ENCODE measurements around the gene FARS2.

FARS2 gene

DNA sequence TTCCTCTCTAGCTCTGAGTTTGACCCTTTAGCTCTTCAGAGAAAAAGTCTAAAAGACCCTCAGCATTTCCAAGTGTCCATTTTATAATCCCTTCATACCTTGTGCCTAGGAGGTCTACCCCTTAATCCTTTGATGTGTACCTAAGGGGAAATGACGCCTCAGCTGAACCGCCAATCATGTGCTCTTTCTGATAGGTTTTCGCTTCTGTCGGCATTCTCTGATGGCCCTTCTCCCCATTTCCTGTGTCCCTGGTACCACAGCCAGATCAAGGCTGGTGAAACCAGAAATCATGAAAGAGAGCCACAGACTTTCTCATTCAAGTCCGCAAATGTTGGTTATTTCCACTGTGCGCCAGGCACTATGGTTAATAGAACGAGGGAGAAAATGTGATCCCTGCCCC lies 333.9 kb downstream of the FARS2 start:
- TF ChIP-seq, protein P1, sequence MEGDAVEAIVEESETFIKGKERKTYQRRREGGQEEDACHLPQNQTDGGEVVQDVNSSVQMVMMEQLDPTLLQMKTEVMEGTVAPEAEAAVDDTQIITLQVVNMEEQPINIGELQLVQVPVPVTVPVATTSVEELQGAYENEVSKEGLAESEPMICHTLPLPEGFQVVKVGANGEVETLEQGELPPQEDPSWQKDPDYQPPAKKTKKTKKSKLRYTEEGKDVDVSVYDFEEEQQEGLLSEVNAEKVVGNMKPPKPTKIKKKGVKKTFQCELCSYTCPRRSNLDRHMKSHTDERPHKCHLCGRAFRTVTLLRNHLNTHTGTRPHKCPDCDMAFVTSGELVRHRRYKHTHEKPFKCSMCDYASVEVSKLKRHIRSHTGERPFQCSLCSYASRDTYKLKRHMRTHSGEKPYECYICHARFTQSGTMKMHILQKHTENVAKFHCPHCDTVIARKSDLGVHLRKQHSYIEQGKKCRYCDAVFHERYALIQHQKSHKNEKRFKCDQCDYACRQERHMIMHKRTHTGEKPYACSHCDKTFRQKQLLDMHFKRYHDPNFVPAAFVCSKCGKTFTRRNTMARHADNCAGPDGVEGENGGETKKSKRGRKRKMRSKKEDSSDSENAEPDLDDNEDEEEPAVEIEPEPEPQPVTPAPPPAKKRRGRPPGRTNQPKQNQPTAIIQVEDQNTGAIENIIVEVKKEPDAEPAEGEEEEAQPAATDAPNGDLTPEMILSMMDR (IDR thresholded peaks at IDR 0.05; ENCODE audit: insufficient read depth, low read length, poor library complexity, severe bottlenecking): no peak

DNA sequence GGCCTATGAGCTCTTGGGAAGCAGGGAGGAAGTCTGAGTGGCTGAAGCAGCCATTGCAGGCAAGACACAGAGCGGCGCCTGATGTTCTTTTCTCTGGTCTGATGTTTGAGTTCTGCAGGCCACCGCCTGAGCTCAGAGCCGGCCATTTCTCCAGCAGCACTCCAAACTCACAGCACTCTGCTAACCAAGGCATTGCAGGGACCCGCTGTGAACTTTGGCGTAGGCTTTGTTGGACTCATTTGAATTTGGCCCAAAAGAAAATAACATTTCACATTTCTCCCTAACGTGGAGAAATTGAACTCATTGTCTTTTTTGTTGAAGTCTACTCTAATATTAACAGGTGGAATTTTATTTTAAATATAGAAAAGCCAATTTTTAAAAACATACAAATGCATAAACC lies 336.1 kb downstream of the FARS2 start:
- no peaks in the 10 kb centered on the region for H3K27me3 ChIP-seq (replicated peaks; ENCODE audit: control insufficient read depth, insufficient read depth, low read length)
- TF ChIP-seq, protein P1 (IDR thresholded peaks at IDR 0.05; ENCODE audit: insufficient read depth, low read length, poor library complexity, severe bottlenecking): no peak
- no peak overlapping the region for H3K4me3 ChIP-seq (replicated peaks; ENCODE audit: low read depth, low read length)
- H3K36me3 ChIP-seq (ENCODE audit: control insufficient read depth, insufficient read depth, low read length): no peaks in the 10 kb centered on the region
- DNase-seq (ENCODE audit: extremely low read depth, insufficient read length): no peak

More for the DNA sequence above, 333.9 kb downstream of the FARS2 start:
- no peak for DNase-seq (ENCODE audit: extremely low read depth, insufficient read length)
- no peaks in the 10 kb centered on the region for H3K27me3 ChIP-seq (replicated peaks; ENCODE audit: control insufficient read depth, insufficient read depth, low read length)
- H3K4me3 ChIP-seq (replicated peaks; ENCODE audit: low read depth, low read length): no peak overlapping the region
- no peaks in the 10 kb centered on the region for H3K36me3 ChIP-seq (ENCODE audit: control insufficient read depth, insufficient read depth, low read length)

DNA sequence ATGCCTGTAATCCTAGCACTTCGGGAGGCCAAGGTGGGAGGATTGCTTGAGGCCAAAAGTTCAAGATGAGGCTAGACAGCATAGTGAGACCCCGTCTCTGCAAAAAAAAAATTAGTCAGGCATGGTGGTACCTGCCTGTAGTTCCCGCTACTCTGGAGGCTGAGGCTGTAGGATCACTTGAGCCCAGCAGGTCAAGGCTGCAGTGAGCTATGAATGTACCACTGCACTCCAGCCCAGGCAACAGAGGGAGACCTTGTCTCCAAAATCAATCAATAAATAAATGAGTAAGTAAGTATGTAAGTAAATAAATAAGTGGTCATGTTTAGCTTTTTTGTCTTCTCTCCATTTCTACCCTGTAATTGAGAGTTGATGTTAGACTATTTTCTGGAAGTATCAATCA lies 336.8 kb downstream of the FARS2 start:
- H3K36me3 ChIP-seq (ENCODE audit: control insufficient read depth, insufficient read depth, low read length): no peaks in the 10 kb centered on the region
- no peaks in the 10 kb centered on the region for H3K27me3 ChIP-seq (replicated peaks; ENCODE audit: control insufficient read depth, insufficient read depth, low read length)
- no peak for DNase-seq (ENCODE audit: extremely low read depth, insufficient read length)
- TF ChIP-seq, protein P1 (IDR thresholded peaks at IDR 0.05; ENCODE audit: insufficient read depth, low read length, poor library complexity, severe bottlenecking): no peak
- no peak overlapping the region for H3K4me3 ChIP-seq (replicated peaks; ENCODE audit: low read depth, low read length)

DNA sequence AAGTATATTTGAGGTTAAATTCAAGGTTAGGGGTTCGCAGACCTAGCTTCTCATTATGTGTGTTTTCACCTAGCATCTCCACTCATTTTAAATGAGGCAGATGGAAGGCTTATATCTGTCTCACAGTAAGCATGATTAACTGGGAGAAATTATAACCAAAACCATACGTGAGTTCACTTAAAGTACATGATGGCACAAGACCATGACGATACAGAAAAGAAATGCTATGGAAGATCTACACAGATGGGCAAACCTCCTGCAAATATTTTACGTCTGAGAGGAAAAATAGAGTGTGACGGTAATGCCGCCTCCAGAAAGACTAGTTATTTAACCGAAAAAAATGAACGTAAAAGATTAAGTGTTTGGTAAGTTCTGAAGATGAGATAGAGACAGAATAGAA lies 337.8 kb downstream of the FARS2 start:
- no peak for DNase-seq (ENCODE audit: extremely low read depth, insufficient read length)
- H3K27me3 ChIP-seq (replicated peaks; ENCODE audit: control insufficient read depth, insufficient read depth, low read length): no peaks in the 10 kb centered on the region
- H3K4me3 ChIP-seq (replicated peaks; ENCODE audit: low read depth, low read length): no peak overlapping the region
- TF ChIP-seq, protein P1 (IDR thresholded peaks at IDR 0.05; ENCODE audit: insufficient read depth, low read length, poor library complexity, severe bottlenecking): no peak
- H3K36me3 ChIP-seq (ENCODE audit: control insufficient read depth, insufficient read depth, low read length): no peaks in the 10 kb centered on the region

DNA sequence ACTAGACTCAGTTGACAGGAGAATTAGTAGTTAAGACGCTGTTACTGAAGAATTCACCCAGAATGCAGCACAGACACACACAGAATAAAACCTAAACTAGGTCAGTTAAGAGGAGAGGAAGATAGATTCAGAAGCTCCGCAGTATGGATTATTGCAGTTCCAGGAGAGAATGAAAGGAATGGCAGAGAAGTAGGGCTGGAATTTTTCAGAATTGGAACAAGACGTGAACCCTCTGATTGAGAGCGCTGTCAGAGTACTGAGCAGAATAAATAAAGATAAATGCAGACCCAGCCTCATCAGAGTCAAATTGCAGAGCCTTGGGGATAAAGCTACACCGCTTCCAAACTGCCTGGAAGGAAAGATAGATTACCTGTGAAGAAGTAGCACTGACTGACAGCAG lies 344.6 kb downstream of the FARS2 start:
- no peaks in the 10 kb centered on the region for H3K27me3 ChIP-seq (replicated peaks; ENCODE audit: control insufficient read depth, insufficient read depth, low read length)
- DNase-seq (ENCODE audit: extremely low read depth, insufficient read length): no peak
- H3K4me3 ChIP-seq (replicated peaks; ENCODE audit: low read depth, low read length): no peak overlapping the region
- TF ChIP-seq, protein P1 (IDR thresholded peaks at IDR 0.05; ENCODE audit: insufficient read depth, low read length, poor library complexity, severe bottlenecking): no peak
- no peaks in the 10 kb centered on the region for H3K36me3 ChIP-seq (ENCODE audit: control insufficient read depth, insufficient read depth, low read length)

DNA sequence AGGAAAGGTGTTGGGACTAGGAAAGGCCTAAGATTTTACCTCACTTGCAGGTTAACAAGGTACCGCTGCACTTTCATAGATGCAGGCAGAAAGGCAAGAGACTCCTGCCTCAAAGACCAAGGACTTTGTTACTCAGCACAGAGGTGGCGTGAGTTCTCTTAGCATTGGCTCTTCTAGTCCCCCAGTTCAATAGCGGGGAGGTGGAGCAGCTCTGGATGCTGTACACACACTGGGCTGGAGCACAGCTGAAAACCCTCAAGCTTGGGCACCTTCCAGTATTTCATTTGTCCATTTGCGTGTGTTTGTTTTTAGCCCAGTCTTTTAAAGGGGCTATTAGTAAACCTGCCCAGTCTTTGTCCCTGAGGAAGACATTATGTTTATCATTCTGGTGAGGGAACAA lies 345.2 kb downstream of the FARS2 start:
- H3K4me3 ChIP-seq (replicated peaks; ENCODE audit: low read depth, low read length): no peak overlapping the region
- TF ChIP-seq, protein P1 (IDR thresholded peaks at IDR 0.05; ENCODE audit: insufficient read depth, low read length, poor library complexity, severe bottlenecking): no peak
- DNase-seq (ENCODE audit: extremely low read depth, insufficient read length): no peak
- H3K27me3 ChIP-seq (replicated peaks; ENCODE audit: control insufficient read depth, insufficient read depth, low read length): no peaks in the 10 kb centered on the region
- H3K36me3 ChIP-seq (ENCODE audit: control insufficient read depth, insufficient read depth, low read length): no peaks in the 10 kb centered on the region
